Osteoblast (primary cell): ENCODE results near the gene NMNAT2. TPM values are rescaled to one million over a fixed set of nuclear protein-coding genes. Genes with fewer than 3 reads are reported as not detected.

Experiments used
- DNase-seq: peaks from one replicate; pipeline ENCODE4 v3.0.0; 2011; ENCODE audit warnings: low spot score, mixed read lengths; ENCODE audit not compliant: insufficient read length; ENCODE audit errors: missing footprints
- H2AFZ ChIP-seq: 2 replicates; pipeline ENCODE4 v1.6.0; 2011; ENCODE audit warnings: mild to moderate bottlenecking, low read length
- H3K27ac ChIP-seq: 2 replicates; pipeline ENCODE4 v1.5.1; 2011; ENCODE audit warnings: mild to moderate bottlenecking, low read depth, low read length, moderate library complexity
- H3K27me3 ChIP-seq: 2 replicates; pipeline ENCODE4 v1.6.0; 2012; ENCODE audit warnings: mild to moderate bottlenecking, control low read depth, inconsistent platforms, low read length, moderate library complexity; ENCODE audit not compliant: insufficient read depth
- H3K36me3 ChIP-seq: 2 replicates; pipeline ENCODE4 v1.5.1; 2011; ENCODE audit warnings: mild to moderate bottlenecking, low read length, control low read depth, moderate library complexity; ENCODE audit not compliant: insufficient read depth
- H3K4me1 ChIP-seq: 2 replicates; pipeline ENCODE4 v1.5.1; 2011; ENCODE audit warnings: mild to moderate bottlenecking, low read length, control low read depth, moderate library complexity; ENCODE audit not compliant: insufficient read depth
- H3K4me2 ChIP-seq: 2 replicates; pipeline ENCODE4 v1.6.0; 2011; ENCODE audit warnings: mild to moderate bottlenecking, low read length; ENCODE audit not compliant: insufficient read depth
- H3K4me3 ChIP-seq: fragments of 200-600 bp; sonication (generic); 3 replicates; pipeline ENCODE4 v1.5.1; 2012; ENCODE audit warnings: mild to moderate bottlenecking, low read length, inconsistent platforms; ENCODE audit not compliant: insufficient read depth
- H3K79me2 ChIP-seq: 2 replicates; pipeline ENCODE4 v1.6.0; 2012; ENCODE audit warnings: mild to moderate bottlenecking, low read length, control low read depth, inconsistent platforms; ENCODE audit not compliant: insufficient read depth
- H3K9me3 ChIP-seq: 2 replicates; pipeline ENCODE4 v1.5.1; 2011; ENCODE audit warnings: low read depth, low read length, control low read depth
- H4K20me1 ChIP-seq: 2 replicates; pipeline ENCODE4 v1.6.0; 2012; ENCODE audit warnings: mild to moderate bottlenecking, low read length, control low read depth; ENCODE audit not compliant: insufficient read depth
- total RNA-seq: library from RNA; depleted of rRNA; stranded (reverse); fragments of >200 nt; gene quantifications from 2 replicates; pipeline ENCODE4 v1.2.3, GENCODE V29; 2012
- TF ChIP-seq, protein P1 (sequence below): IDR thresholded peaks from 2 replicates; pipeline ENCODE4 v1.5.1; 2011; ENCODE audit warnings: mild to moderate bottlenecking, low read depth, low read length, moderate library complexity; ENCODE audit errors: extremely low read depth

Gene NMNAT2
- total RNA-seq, 1 donor, result 2.5 TPM

DNA sequence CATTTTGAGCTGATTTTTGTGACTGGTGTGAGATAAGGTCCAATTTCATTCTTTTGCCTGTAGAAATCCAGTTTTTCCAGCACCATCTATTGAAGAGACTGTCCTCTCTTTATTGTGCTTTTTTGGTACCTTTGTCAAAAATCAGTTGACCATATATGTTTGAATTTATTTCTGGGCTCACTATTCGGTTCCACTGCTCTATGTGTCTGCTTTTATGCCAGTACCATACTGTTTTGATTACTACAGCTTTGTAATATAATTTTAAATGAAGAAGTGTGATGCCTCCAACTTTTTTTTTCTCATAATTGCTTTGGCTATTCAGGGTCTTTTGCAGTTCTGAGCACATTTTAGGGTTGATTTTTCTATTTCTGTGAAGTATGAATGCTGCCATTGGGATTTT, 163.1 kb downstream of the NMNAT2 start:
- TF ChIP-seq, protein P1, sequence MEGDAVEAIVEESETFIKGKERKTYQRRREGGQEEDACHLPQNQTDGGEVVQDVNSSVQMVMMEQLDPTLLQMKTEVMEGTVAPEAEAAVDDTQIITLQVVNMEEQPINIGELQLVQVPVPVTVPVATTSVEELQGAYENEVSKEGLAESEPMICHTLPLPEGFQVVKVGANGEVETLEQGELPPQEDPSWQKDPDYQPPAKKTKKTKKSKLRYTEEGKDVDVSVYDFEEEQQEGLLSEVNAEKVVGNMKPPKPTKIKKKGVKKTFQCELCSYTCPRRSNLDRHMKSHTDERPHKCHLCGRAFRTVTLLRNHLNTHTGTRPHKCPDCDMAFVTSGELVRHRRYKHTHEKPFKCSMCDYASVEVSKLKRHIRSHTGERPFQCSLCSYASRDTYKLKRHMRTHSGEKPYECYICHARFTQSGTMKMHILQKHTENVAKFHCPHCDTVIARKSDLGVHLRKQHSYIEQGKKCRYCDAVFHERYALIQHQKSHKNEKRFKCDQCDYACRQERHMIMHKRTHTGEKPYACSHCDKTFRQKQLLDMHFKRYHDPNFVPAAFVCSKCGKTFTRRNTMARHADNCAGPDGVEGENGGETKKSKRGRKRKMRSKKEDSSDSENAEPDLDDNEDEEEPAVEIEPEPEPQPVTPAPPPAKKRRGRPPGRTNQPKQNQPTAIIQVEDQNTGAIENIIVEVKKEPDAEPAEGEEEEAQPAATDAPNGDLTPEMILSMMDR, result no peak
- no peak for DNase-seq

DNA sequence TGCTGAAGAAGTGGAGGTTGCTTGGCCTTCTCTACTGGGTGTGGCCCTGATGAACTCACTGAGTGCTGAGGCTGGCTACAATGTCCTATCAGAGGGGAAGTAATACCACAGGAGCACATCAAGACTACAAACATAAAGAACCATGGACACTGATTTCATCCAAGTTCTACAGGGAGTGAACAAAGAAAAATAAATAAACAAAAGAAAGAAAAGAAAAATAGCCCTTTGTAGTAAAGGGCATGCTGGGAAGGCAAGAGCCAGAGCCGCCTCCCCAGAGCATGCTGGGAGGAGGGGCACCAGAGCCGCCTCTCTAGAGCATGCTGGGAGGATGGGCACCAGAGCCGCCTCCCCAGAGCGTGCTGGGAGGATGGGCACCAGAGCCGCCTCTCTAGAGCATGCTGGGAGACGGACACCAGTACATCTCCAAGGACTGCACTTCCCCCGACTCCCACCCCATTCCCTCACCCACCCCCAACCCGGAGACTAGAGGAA, 166.2 kb downstream of the NMNAT2 start:
- no peaks in the 10 kb centered on the region for H3K36me3 ChIP-seq
- H3K4me2 ChIP-seq, result no peak overlapping the region
- no peaks in the 10 kb centered on the region for H3K9me3 ChIP-seq
- no peaks in the 10 kb centered on the region for H3K4me1 ChIP-seq
- H3K79me2 ChIP-seq, result no peaks in the 10 kb centered on the region
- H3K27me3 ChIP-seq, result no peaks in the 10 kb centered on the region
- no peak overlapping the region for H3K27ac ChIP-seq
- no peak overlapping the region for H2AFZ ChIP-seq
- TF ChIP-seq, protein P1, result no peak
- H3K4me3 ChIP-seq, result no peak overlapping the region
- DNase-seq, result no peak
- H4K20me1 ChIP-seq, result no peaks in the 10 kb centered on the region

More for the DNA sequence above, 163.1 kb downstream of the NMNAT2 start:
- Histone ChIP-seq H3K4me3 (no peak overlapping the region), H4K20me1 (no peaks in the 10 kb centered on the region), H3K79me2 (no peaks in the 10 kb centered on the region), H3K27me3 (no peaks in the 10 kb centered on the region), H3K27ac (no peak overlapping the region), H3K36me3 (no peaks in the 10 kb centered on the region), H2AFZ (no peak overlapping the region), H3K9me3 (no peaks in the 10 kb centered on the region), H3K4me1 (no peaks in the 10 kb centered on the region), H3K4me2 (no peak overlapping the region)

DNA sequence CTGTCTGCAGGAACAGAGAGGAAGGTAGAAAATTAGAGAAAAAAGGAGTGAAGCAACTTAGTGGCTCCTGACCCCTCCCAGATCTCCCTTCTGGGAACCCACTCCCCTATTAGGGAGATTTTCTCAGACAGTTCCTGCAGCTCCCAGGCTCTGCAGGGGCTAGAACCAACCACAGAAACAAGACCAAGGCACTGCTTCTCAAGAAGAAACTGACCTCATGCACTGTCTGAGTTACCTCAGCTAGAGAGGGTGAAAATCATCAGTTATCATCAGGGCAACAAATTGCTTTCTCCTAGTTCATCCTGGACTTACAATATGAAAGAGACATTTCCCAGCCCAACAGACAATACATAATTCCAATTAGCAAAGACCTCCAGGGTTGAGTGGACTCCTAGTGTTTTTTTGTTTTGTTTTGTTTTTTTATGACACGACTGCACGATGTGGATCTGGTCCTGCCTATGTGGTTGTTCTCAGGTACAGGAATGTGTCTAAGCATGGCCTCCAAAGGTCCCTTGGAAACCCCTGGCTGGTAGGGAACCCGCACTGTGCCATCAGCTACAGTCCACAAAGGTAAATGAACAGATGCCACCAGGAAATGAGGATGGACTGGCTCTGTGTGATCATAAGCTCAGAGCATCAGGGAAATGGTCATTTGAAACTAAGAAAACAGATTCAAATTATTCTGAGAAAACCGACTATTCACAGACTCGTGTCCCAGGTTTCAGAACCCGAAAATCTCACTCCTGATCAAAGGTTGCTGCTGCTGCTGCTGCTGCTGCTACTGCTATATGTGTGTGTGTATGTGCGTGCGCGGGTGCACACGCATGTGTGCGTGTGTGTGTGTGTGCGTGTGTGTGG, 166.8 kb downstream of the NMNAT2 start:
- Histone ChIP-seq H3K4me2 (no peak overlapping the region), H2AFZ (no peak overlapping the region), H3K9me3 (no peaks in the 10 kb centered on the region), H3K4me3 (no peak overlapping the region), H4K20me1 (no peaks in the 10 kb centered on the region), H3K27me3 (no peaks in the 10 kb centered on the region), H3K79me2 (no peaks in the 10 kb centered on the region), H3K36me3 (no peaks in the 10 kb centered on the region), H3K27ac (no peak overlapping the region), H3K4me1 (no peaks in the 10 kb centered on the region)
- no peak for DNase-seq
- TF ChIP-seq, protein P1, result no peak

DNA sequence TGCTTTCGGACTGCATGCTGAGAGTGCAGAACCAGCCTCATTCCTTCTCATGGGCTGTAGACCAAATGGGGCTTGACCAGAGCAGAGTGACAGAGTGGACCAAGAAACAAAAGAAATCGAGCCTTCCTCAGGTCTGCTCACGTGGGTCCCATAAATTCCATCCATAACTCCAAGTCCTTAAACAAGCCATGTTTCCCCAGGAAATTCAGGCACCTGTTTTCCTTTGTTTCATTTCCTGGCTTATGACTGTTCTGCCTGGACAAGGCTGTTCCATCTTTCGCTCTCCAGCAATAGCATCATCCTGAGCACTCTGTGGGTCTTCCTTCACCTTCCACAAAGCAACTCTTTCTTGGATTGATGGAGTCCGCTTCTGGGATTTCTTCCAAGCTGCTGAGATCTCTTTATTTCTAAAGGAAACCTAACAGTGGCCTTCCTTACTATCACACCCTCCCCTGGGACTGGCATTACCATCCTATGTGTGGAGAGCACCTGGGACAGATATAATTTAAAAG, 168.2 kb downstream of the NMNAT2 start:
- TF ChIP-seq, protein P1, result no peak
- Histone ChIP-seq H3K4me1 (no peaks in the 10 kb centered on the region), H3K79me2 (no peaks in the 10 kb centered on the region), H3K36me3 (no peaks in the 10 kb centered on the region), H3K4me3 (no peak overlapping the region), H2AFZ (no peak overlapping the region), H3K9me3 (no peaks in the 10 kb centered on the region), H4K20me1 (no peaks in the 10 kb centered on the region), H3K27ac (no peak overlapping the region), H3K4me2 (no peak overlapping the region), H3K27me3 (no peaks in the 10 kb centered on the region)
- DNase-seq, result no peak
